ENCODE data around the gene C1orf87.

The C1orf87 gene

GRCh38 chr1:60111716-60112115 lies 38.1 kb upstream of the C1orf87 start:
- no peak overlapping the region for H3K27ac ChIP-seq
- no peaks in the 10 kb centered on the region for H3K27me3 ChIP-seq
- H3K9me3 ChIP-seq, result no peaks in the 10 kb centered on the region
- H3K36me3 ChIP-seq, result no peaks in the 10 kb centered on the region
- no peak for DNase-seq
- H3K4me1 ChIP-seq, result no peaks in the 10 kb centered on the region
- no peak for TF ChIP-seq CTCF (IDR thresholded peaks at IDR 0.05)
- H3K4me3 ChIP-seq, result no peak overlapping the region
- intact Hi-C loops (cut with DNase I; ENCODE audit: low total_unique reads), result no loop called here

DNA sequence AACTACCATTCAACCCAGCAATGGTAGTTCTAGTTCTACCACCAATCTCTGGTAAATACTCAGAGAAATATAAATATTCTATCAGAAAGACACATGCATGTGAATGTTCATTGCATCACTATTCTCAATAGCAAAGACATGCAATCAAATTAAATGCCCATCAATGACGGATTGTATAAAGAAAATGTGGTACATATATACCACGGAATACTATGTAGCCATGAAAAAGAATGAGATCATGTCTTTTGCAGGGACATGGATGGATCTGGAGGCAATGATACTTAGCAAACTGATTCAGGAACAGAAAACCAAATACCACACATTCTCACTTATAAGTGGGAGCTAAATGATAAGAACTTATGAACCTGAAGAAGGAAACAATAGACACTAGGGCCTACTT lies 37.5 kb upstream of the C1orf87 start:
- Histone ChIP-seq H3K9me3 (no peaks in the 10 kb centered on the region), H3K27me3 (no peaks in the 10 kb centered on the region), H3K4me1 (no peaks in the 10 kb centered on the region), H3K27ac (no peak overlapping the region), H3K36me3 (no peaks in the 10 kb centered on the region), H3K4me3 (no peak overlapping the region)
- intact Hi-C loops (cut with DNase I; ENCODE audit: low total_unique reads), result no loop called here
- DNase-seq, result no peak
- TF ChIP-seq CTCF (IDR thresholded peaks at IDR 0.05), result no peak

DNA sequence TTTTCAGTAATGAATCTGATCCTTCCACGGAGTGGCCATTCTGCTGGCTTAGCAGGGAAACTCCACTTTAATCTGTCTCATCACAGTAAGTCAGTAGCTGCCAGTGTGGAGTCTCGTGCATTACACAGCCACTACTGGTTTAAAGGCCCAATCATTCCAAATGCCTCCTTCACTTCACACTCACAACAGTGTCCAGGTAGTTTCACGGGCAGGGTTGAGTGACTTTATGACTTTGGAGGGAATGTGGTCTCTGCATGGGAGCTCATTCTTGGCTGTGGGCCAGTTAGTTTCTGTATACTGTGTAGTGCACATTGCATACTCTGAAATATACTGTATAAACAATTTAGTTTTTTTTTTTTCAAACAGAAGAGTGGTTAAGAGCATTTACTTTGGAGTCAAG lies 34.6 kb upstream of the C1orf87 start:
- no peak for DNase-seq
- Histone ChIP-seq H3K9me3 (no peaks in the 10 kb centered on the region), H3K27me3 (no peaks in the 10 kb centered on the region), H3K27ac (no peak overlapping the region), H3K36me3 (no peaks in the 10 kb centered on the region), H3K4me3 (no peak overlapping the region), H3K4me1 (no peaks in the 10 kb centered on the region)
- no peak for TF ChIP-seq CTCF (IDR thresholded peaks at IDR 0.05)
- intact Hi-C loops (cut with DNase I; ENCODE audit: low total_unique reads), result no loop called here

DNA sequence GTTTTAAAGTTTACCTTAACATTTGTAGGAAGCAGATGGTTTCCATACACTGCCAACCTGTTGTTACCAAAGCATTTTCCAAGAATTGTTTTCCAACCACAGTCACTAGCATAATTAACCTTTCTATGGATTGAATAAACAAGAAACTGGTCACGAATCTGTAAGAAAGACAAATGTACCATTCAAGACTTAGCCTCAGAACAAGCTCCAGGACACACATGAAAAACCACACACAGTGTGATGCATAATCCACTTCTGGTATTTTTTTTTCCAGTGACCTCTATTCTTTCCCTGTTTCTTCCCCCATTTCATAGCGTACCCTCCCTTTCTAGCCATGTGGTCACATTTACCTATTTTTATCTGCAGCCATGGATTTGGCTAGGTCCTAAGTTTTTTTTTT lies 29.6 kb upstream of the C1orf87 start:
- no peaks in the 10 kb centered on the region for H3K27me3 ChIP-seq
- H3K36me3 ChIP-seq, result no peaks in the 10 kb centered on the region
- intact Hi-C loops (cut with DNase I; ENCODE audit: low total_unique reads), result no loop called here
- no peak overlapping the region for H3K27ac ChIP-seq
- H3K4me3 ChIP-seq, result no peak overlapping the region
- no peaks in the 10 kb centered on the region for H3K9me3 ChIP-seq
- TF ChIP-seq CTCF (IDR thresholded peaks at IDR 0.05), result no peak
- no peak for DNase-seq
- H3K4me1 ChIP-seq, result no peaks in the 10 kb centered on the region

- DNase-seq, result no peak
- Histone ChIP-seq H3K36me3 (no peaks in the 10 kb centered on the region), H3K4me1 (no peaks in the 10 kb centered on the region), H3K9me3 (no peaks in the 10 kb centered on the region), H3K27me3 (no peaks in the 10 kb centered on the region), H3K4me3 (no peak overlapping the region), H3K27ac (no peak overlapping the region)
- intact Hi-C loops (cut with DNase I; ENCODE audit: low total_unique reads), result no loop called here
- no peak for TF ChIP-seq CTCF (IDR thresholded peaks at IDR 0.05)
These were observed 28.9 kb upstream of the C1orf87 start for GRCh38 chr1:60102267-60103061.

DNA sequence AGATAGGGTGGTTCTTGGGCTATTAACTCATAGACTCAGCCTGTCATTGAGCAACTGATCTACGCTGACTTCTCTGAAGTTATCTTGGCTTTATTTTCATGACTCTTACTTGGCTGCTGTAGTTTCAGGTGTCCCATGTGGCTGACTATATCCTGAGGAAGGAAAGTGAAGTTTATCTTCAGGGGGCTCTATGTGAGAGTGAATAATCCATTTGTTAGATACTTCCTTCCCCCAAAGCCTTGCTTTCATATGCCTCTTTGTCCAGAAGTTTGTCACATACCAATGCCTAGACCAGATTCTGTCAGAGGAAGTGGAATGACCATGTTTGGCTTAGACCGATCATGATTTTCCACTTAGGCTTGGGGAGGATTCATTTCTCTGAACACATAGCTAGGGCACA lies 27.9 kb upstream of the C1orf87 start:
- H3K27me3 ChIP-seq, result no peaks in the 10 kb centered on the region
- no peak for TF ChIP-seq CTCF (IDR thresholded peaks at IDR 0.05)
- no peak for DNase-seq
- intact Hi-C loops (cut with DNase I; ENCODE audit: low total_unique reads), result no loop called here
- no peak overlapping the region for H3K4me3 ChIP-seq
- no peak overlapping the region for H3K27ac ChIP-seq
- no peaks in the 10 kb centered on the region for H3K9me3 ChIP-seq
- no peaks in the 10 kb centered on the region for H3K36me3 ChIP-seq
- no peaks in the 10 kb centered on the region for H3K4me1 ChIP-seq
